ENCODE results near the gene TRPM5. TPM values are rescaled to one million over a fixed set of nuclear protein-coding genes. Genes with fewer than 3 reads are reported as not detected.

Gene TRPM5
- total RNA-seq, 1 donor from 2014 or later = 0.34 TPM

DNA sequence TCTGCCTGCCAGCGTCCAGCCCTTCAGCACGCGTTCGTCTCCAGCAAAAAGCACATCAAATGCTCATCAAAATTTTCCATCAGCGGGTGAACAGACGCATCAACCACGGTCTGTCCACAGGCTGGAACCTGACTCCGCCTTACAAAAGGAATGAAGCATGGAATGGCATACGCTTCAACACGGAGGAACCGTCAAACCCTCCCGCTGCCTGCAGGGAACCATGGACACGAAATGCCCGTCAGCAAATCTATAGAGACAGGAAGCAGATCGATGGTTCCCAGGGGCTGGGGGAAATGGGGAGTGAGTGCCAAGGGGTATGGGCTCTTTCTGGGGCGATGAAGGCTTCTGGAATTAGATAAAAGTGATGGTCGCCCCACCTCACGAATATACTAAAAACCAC lies 27.5 kb downstream of the TRPM5 start:
- no peak overlapping the region for H2AFZ ChIP-seq (replicated peaks)
- Mint-ChIP-seq H3K36me3 (no peaks in the 10 kb centered on the region), H3K9me3 (no peaks in the 10 kb centered on the region), H3K4me3 (no peak overlapping the region), H3K4me1 (peaks cover 3% of the 10 kb centered on the region), H3K27me3 (ENCODE audit: insufficient read depth, low read depth) (peaks cover 2% of the 10 kb centered on the region), H3K27ac (peak overlapping the region; percentile 69)
- no peak overlapping the region for H3K27ac ChIP-seq
- H3K9me3 ChIP-seq (ENCODE audit: low read depth) = no peaks in the 10 kb centered on the region
- H3K4me1 ChIP-seq = no peaks in the 10 kb centered on the region
- H4K20me1 ChIP-seq (ENCODE audit: low read depth) = no peaks in the 10 kb centered on the region
- H3K4me2 ChIP-seq = no peak overlapping the region
- no peak overlapping the region for H3K4me3 ChIP-seq
- DNase-seq (ENCODE audit: low spot score) = no peak
- H3F3A ChIP-seq (ENCODE audit: low read depth) = no peaks in the 10 kb centered on the region
- no peaks in the 10 kb centered on the region for H3K36me3 ChIP-seq
- no peak overlapping the region for H3K9ac ChIP-seq
- H3K27me3 ChIP-seq = no peaks in the 10 kb centered on the region
- H3K79me2 ChIP-seq (ENCODE audit: low read depth) = no peaks in the 10 kb centered on the region
- TF ChIP-seq EZH2phosphoT487 (IDR thresholded peaks at IDR 0.05) (no peak), EZH2 (IDR thresholded peaks at IDR 0.05) (no peak)
- TF ChIP-seq, protein P1, sequence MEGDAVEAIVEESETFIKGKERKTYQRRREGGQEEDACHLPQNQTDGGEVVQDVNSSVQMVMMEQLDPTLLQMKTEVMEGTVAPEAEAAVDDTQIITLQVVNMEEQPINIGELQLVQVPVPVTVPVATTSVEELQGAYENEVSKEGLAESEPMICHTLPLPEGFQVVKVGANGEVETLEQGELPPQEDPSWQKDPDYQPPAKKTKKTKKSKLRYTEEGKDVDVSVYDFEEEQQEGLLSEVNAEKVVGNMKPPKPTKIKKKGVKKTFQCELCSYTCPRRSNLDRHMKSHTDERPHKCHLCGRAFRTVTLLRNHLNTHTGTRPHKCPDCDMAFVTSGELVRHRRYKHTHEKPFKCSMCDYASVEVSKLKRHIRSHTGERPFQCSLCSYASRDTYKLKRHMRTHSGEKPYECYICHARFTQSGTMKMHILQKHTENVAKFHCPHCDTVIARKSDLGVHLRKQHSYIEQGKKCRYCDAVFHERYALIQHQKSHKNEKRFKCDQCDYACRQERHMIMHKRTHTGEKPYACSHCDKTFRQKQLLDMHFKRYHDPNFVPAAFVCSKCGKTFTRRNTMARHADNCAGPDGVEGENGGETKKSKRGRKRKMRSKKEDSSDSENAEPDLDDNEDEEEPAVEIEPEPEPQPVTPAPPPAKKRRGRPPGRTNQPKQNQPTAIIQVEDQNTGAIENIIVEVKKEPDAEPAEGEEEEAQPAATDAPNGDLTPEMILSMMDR (IDR thresholded peaks at IDR 0.05) = no peak

DNA sequence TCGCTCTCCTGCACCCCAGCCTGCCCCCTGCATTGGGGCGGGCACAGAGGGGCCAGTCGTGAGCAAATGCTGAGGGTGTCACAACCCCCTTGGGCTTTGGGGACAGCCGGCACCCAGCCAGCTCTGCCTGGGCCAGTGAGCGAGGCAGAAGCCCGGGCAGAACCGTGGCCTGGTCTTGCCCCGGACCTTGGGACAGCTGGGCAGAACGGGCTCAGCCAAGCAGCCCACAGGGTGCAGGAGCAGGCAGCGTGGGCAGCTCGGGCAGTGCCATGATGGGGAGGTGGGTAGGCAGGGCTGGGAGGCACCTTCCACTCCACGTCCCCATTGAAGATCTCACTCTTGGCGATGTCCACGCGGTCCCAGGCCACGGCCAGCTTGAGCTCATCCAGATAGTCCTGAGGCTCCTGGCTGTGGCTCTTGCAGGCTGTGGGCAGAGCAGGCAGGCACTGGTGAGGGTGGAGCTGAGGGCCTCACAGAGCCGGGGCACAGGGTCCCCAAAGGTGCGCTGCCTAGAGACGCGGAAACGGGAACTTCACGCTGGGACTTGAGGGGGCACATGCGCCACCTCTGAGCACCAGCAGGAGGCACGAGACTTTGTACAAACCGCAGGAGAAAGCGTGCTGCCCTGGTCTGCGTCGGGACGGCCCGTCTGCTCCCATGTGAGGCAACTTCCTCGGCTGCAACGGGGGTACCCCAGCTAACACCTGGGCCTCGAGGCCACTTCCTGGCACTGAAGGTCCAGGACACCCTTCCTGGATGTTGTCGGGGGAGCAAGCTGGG lies 28.5 kb downstream of the TRPM5 start:
- Histone ChIP-seq H3K27me3 (no peaks in the 10 kb centered on the region), H3K79me2 (ENCODE audit: low read depth) (no peaks in the 10 kb centered on the region), H3K4me3 (no peak overlapping the region), H3K9me3 (ENCODE audit: low read depth) (no peaks in the 10 kb centered on the region), H3K9ac (no peak overlapping the region), H3K4me2 (no peak overlapping the region), H3K4me1 (no peaks in the 10 kb centered on the region), H2AFZ (replicated peaks) (no peak overlapping the region), H3K36me3 (no peaks in the 10 kb centered on the region), H3F3A (ENCODE audit: low read depth) (no peaks in the 10 kb centered on the region), H3K27ac (no peak overlapping the region), H4K20me1 (ENCODE audit: low read depth) (no peaks in the 10 kb centered on the region)
- no peaks in the 10 kb centered on the region for H3K36me3 Mint-ChIP-seq
- no peaks in the 10 kb centered on the region for H3K9me3 Mint-ChIP-seq
- peaks cover 5% of the 10 kb centered on the region for H3K27me3 Mint-ChIP-seq (ENCODE audit: insufficient read depth, low read depth)
- TF ChIP-seq EZH2phosphoT487 (IDR thresholded peaks at IDR 0.05) = no peak
- TF ChIP-seq, protein P1 (IDR thresholded peaks at IDR 0.05) = peak; percentile 6
- no peak overlapping the region for H3K4me3 Mint-ChIP-seq
- H3K27ac Mint-ChIP-seq = no peak overlapping the region
- DNase-seq (ENCODE audit: low spot score) = no peak
- H3K4me1 Mint-ChIP-seq = peaks cover 3% of the 10 kb centered on the region

DNA sequence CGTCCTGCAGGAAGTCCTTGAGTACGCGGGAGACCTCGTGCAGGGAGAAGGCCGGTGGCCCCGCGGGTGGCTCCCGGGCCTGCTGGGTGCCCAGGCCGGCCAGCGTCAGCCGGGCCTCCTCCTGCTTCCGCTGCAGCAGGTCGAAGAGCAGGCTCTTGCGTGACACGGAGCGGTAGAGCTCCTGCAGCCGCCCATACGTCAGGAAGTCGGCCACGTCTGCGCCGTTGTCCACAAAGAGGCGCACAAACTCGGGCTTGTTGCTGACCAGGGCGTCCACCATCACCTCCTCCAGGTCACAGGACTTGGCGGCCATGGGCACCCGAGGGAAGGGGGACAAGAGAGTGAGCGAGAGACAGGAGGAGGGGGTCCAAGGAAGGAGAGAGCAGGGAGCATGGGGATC lies 29.1 kb downstream of the TRPM5 start:
- H3K9ac ChIP-seq = no peak overlapping the region
- H4K20me1 ChIP-seq (ENCODE audit: low read depth) = no peaks in the 10 kb centered on the region
- H3F3A ChIP-seq (ENCODE audit: low read depth) = no peaks in the 10 kb centered on the region
- no peaks in the 10 kb centered on the region for H3K27me3 ChIP-seq
- no peak overlapping the region for H3K27ac ChIP-seq
- H3K4me2 ChIP-seq = no peak overlapping the region
- no peaks in the 10 kb centered on the region for H3K36me3 ChIP-seq
- Mint-ChIP-seq H3K27me3 (ENCODE audit: insufficient read depth, low read depth) (peaks cover 5% of the 10 kb centered on the region), H3K27ac (no peak overlapping the region), H3K9me3 (no peaks in the 10 kb centered on the region), H3K4me3 (no peak overlapping the region), H3K36me3 (no peaks in the 10 kb centered on the region), H3K4me1 (peaks cover 3% of the 10 kb centered on the region)
- H3K9me3 ChIP-seq (ENCODE audit: low read depth) = no peaks in the 10 kb centered on the region
- no peak for DNase-seq (ENCODE audit: low spot score)
- TF ChIP-seq EZH2 (IDR thresholded peaks at IDR 0.05) (no peak), EZH2phosphoT487 (IDR thresholded peaks at IDR 0.05) (no peak)
- TF ChIP-seq, protein P1 (IDR thresholded peaks at IDR 0.05) = no peak
- H3K79me2 ChIP-seq (ENCODE audit: low read depth) = no peaks in the 10 kb centered on the region
- no peak overlapping the region for H2AFZ ChIP-seq (replicated peaks)
- no peak overlapping the region for H3K4me3 ChIP-seq
- H3K4me1 ChIP-seq = no peaks in the 10 kb centered on the region

Data from neural progenitor cell (in vitro differentiated cells).